ENCODE measurements around the gene FITM1. TPM values are rescaled to one million over a fixed set of nuclear protein-coding genes. Genes with fewer than 3 reads are reported as not detected.

The FITM1 gene, protein sequence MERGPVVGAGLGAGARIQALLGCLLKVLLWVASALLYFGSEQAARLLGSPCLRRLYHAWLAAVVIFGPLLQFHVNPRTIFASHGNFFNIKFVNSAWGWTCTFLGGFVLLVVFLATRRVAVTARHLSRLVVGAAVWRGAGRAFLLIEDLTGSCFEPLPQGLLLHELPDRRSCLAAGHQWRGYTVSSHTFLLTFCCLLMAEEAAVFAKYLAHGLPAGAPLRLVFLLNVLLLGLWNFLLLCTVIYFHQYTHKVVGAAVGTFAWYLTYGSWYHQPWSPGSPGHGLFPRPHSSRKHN
- not detected in 2 replicates for total RNA-seq

DNA sequence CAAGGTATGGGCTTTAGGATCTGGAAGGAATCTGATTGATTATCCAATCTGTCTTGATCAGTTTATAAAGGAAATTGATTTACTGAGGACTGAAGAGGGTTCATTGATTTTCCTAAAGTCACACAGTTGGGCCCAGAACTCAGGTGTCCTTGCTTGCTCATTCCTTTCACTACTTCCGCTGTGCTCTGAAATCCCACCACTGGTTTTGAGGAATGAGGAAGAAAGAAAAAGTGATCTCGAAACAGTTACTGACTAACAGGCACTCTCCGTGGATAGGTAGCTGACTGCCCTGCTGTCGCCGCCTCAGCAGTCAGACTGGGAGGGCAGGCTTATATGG, at the start of gene FITM1:
FITM1 (plus strand) TSS at position 280 of the 337 bp plus-strand sequence. CDS start 905 bp downstream, outside the sequence.
- Histone ChIP-seq H3K36me3 (ENCODE audit: control insufficient read depth, insufficient read depth, low read length) (no peaks in the 10 kb centered on the region), H3K27me3 (ENCODE audit: control insufficient read depth, insufficient read depth, low read length) (no peaks in the 10 kb centered on the region), H3K4me3 (ENCODE audit: low read depth, low read length) (no peak within 1 kb of the TSS)
- TF ChIP-seq, protein P1, sequence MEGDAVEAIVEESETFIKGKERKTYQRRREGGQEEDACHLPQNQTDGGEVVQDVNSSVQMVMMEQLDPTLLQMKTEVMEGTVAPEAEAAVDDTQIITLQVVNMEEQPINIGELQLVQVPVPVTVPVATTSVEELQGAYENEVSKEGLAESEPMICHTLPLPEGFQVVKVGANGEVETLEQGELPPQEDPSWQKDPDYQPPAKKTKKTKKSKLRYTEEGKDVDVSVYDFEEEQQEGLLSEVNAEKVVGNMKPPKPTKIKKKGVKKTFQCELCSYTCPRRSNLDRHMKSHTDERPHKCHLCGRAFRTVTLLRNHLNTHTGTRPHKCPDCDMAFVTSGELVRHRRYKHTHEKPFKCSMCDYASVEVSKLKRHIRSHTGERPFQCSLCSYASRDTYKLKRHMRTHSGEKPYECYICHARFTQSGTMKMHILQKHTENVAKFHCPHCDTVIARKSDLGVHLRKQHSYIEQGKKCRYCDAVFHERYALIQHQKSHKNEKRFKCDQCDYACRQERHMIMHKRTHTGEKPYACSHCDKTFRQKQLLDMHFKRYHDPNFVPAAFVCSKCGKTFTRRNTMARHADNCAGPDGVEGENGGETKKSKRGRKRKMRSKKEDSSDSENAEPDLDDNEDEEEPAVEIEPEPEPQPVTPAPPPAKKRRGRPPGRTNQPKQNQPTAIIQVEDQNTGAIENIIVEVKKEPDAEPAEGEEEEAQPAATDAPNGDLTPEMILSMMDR (IDR thresholded peaks at IDR 0.05; ENCODE audit: insufficient read depth, low read length, poor library complexity, severe bottlenecking) = no peak
- DNase-seq (ENCODE audit: low read depth) = no peak

DNA sequence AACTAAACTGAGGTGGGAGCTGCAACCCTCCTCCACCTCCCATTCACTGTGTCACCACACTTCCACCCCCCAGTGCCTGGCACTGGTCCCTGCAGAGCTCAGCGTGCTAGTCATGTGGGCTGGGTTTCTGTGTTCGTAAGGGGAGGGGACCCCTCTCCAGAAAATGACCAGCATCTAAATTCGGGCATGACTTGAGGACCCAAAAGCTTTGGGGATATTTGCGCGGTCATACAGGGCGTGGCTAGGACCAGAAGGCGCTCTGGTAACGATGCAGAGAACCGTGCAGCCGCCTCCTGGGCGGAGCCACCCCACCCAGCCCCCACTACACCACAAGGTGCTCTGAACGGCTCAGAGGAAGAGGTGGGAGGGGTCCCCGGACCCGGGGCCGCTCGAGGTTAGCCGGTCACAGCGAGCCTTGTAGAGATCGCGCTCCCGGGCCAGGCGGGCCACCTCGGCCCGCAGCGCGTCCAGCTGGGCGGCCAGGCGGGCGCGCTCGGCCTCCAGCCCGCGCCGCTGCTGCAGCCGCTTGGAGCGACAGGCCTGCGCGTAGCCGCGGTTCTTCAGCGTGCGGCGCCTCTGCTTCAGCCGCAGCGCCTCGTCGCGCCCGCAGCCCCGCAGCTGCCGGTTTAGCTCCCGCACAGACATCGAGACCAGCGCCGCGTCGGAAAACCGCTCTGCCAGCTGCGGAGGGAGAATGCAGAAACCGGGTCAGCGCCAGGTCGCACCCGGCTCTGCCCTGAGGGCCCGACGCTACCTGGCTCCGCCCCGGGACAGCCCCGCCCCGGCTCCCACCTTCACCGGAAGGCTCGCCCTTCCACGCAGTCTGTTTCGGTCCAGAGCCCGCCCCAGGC, 49.3 kb upstream of the FITM1 start:
- H3K27me3 ChIP-seq (ENCODE audit: control insufficient read depth, insufficient read depth, low read length) = peaks cover 29% of the 10 kb centered on the region

DNA sequence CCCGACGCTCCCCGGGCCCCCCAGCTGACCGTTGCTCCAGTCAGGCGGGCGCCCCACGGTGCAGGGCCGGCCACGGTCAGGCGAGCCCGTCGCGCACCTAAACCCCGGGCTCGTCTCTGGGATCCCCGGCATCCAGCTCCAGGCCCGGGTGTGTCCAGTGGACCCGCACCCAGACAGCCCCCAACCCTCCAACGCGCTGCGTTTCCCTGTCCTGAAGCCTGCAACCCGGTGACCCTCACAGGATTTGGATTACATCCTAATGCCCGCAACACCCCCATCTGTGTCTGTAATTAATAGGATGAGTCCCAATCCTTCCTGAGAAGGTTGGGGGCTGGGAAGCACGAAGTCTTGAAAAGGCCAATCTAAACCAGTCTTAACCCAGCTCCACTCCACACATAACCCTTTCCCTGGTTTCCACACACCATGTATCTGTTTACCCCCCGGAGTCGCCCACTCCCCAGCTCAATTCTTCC, 48.7 kb upstream of the FITM1 start:
- DNase-seq (ENCODE audit: low read depth) = no peak
- TF ChIP-seq, protein P1 (IDR thresholded peaks at IDR 0.05; ENCODE audit: insufficient read depth, low read length, poor library complexity, severe bottlenecking) = no peak
- H3K36me3 ChIP-seq (ENCODE audit: control insufficient read depth, insufficient read depth, low read length) = no peaks in the 10 kb centered on the region
- peak overlapping the region; percentile 49 for H3K4me3 ChIP-seq (ENCODE audit: low read depth, low read length)
- H3K27me3 ChIP-seq (ENCODE audit: control insufficient read depth, insufficient read depth, low read length) = peaks cover 29% of the 10 kb centered on the region

More for the DNA sequence above, 49.3 kb upstream of the FITM1 start:
- no peak for DNase-seq (ENCODE audit: low read depth)
- H3K4me3 ChIP-seq (ENCODE audit: low read depth, low read length) = peak overlapping the region; percentile 49
- TF ChIP-seq, protein P1 (IDR thresholded peaks at IDR 0.05; ENCODE audit: insufficient read depth, low read length, poor library complexity, severe bottlenecking) = no peak
- H3K36me3 ChIP-seq (ENCODE audit: control insufficient read depth, insufficient read depth, low read length) = no peaks in the 10 kb centered on the region

DNA sequence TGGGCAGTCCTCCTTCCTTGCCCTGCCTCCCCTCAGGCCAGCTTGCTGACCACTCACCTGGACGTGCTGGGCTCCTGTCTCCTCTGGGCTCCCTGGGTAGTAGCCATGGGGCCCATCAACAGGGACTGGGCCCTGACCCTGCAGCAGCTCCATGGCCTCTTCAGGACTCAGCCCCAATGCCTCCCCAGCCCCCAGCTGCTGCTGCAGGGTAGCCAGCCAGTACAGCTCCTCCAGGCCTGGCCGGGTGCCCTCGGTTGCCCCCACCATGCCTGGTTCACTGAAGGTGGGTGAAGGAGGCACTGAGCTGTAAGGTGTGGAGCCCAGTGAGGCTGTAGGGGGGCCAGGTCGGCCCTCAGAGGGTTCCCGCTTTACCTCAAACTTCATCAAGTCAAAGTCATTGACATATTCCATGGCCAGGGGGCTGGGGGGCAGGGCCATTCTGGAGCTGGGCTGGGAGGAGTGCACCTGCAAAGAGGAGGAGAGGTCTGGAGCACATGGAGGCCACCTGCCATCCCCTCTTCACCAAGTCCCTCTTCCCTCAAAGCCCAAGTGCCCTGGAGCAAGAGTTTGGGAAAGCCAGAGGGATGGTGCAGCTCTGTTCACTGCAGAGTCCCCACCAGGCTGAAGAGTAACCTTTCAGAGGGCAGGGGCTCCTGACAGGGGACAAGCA, 47.9 kb upstream of the FITM1 start:
- peaks cover 25% of the 10 kb centered on the region for H3K27me3 ChIP-seq (ENCODE audit: control insufficient read depth, insufficient read depth, low read length)
- TF ChIP-seq, protein P1 (IDR thresholded peaks at IDR 0.05; ENCODE audit: insufficient read depth, low read length, poor library complexity, severe bottlenecking) = no peak
- no peaks in the 10 kb centered on the region for H3K36me3 ChIP-seq (ENCODE audit: control insufficient read depth, insufficient read depth, low read length)
- DNase-seq (ENCODE audit: low read depth) = no peak
- H3K4me3 ChIP-seq (ENCODE audit: low read depth, low read length) = no peak overlapping the region

DNA sequence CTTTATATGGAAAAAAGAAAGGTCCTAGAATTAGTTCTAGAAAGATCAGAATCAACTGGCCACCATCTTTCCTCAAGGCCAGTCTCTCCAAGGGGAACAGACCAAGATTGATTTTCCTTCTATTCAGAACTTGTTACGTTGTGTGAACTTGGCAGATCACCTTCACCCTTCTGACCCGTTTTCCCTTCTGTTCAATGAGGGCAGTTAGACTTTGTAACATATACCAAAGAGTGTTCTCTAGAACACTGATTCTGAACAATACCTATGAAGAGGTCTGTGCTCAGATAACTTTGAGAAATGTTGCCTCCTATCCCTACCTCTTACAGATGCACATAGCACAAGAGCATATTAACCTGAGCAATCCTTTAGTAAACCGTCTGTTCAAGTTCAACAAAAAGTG, 47.0 kb upstream of the FITM1 start:
- DNase-seq (ENCODE audit: low read depth) = no peak
- no peak overlapping the region for H3K4me3 ChIP-seq (ENCODE audit: low read depth, low read length)
- peaks cover 24% of the 10 kb centered on the region for H3K27me3 ChIP-seq (ENCODE audit: control insufficient read depth, insufficient read depth, low read length)
- no peaks in the 10 kb centered on the region for H3K36me3 ChIP-seq (ENCODE audit: control insufficient read depth, insufficient read depth, low read length)
- TF ChIP-seq, protein P1 (IDR thresholded peaks at IDR 0.05; ENCODE audit: insufficient read depth, low read length, poor library complexity, severe bottlenecking) = no peak

Data from kidney epithelial cell (primary cell).